Fibroblast of lung (primary cell): Measurements from ENCODE around the gene LPP.

Experiments used
- EZH2 ChIP-seq: IDR thresholded peaks from 2 replicates; pipeline ENCODE4 v1.5.1; 2012; ENCODE audit warnings: low read length, control low read depth, mild to moderate bottlenecking; ENCODE audit errors: missing control alignments
- TF ChIP-seq, protein P1 (sequence below), 2 donors: IDR thresholded peaks in 1 of 2; conservative IDR thresholded peaks in 1 of 2; 1 replicate in 1 of 2; 2 replicates in 1 of 2; pipeline ENCODE4 v1.5.1; 2011 to 2012; ENCODE audit warnings: low read length in 2 of 2, control low read depth in 1 of 2, inconsistent platforms in 1 of 2, low read depth in 1 of 2, mild to moderate bottlenecking in 1 of 2

DNA sequence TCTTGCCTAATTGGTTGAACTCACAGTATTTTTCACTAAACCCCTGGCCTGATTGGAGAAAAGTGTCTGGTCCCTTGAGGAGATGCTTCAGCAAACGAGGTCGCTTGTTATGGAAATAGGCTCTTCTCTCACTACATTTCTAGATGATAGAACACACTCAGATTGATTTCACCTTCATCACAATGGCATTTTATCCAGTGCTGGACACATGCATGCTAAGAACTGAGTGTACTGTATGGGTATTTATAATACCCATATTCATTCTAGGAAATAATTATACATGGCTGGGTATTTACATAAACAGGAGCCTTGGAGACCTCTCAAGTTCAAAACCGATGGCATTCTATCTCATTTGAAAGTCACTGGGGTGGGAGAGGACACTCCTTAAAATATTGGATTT is 444.9 kb downstream of the LPP start:
- TF ChIP-seq, protein P1, sequence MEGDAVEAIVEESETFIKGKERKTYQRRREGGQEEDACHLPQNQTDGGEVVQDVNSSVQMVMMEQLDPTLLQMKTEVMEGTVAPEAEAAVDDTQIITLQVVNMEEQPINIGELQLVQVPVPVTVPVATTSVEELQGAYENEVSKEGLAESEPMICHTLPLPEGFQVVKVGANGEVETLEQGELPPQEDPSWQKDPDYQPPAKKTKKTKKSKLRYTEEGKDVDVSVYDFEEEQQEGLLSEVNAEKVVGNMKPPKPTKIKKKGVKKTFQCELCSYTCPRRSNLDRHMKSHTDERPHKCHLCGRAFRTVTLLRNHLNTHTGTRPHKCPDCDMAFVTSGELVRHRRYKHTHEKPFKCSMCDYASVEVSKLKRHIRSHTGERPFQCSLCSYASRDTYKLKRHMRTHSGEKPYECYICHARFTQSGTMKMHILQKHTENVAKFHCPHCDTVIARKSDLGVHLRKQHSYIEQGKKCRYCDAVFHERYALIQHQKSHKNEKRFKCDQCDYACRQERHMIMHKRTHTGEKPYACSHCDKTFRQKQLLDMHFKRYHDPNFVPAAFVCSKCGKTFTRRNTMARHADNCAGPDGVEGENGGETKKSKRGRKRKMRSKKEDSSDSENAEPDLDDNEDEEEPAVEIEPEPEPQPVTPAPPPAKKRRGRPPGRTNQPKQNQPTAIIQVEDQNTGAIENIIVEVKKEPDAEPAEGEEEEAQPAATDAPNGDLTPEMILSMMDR (conservative IDR thresholded peaks at IDR 0.05 in 1 of 2, IDR thresholded peaks at IDR 0.05 in 1 of 2; ENCODE audit: low read depth in 1 of 2, low read length in 2 of 2) = no peak
- TF ChIP-seq EZH2 = no peak
